Measurements from ENCODE around the gene ZNF385B. TPM values are rescaled to one million over a fixed set of nuclear protein-coding genes. Genes with fewer than 3 reads are reported as not detected.
A peak's percentile ranks its signal among the peaks of the same experiment; 100 is the strongest.

Gene ZNF385B
- polyA plus RNA-seq, 3 donors = 10.1 to 13.9 (median 12.1) TPM

DNA sequence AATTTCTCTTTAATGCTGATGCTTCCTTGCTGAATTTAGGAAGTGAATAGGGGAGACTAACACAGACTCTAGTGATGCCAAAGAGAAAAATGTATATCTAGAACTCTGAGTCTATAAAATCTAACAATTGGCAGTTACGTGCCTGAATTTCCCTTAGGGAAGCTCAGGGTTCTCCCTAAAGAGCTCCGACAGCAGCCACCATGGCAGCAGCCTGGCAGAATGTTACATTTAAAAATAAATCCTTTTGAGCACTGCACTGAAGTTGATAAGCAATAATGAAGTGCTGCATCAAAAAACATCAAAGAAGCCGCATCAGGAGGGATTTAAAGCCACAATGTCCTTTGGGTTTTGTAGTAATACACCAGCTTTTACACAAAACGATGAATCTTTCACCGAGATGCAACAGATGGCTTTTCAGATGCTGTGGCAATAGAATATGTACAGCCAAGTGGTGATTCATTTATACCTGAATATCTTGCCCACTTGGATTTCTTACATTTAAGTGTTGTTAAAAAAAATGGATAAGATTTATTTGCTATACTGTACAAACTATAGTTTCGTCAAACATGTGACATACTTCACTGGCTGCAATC is 305.6 kb downstream of the ZNF385B start:
- DNase-seq = no peak

DNA sequence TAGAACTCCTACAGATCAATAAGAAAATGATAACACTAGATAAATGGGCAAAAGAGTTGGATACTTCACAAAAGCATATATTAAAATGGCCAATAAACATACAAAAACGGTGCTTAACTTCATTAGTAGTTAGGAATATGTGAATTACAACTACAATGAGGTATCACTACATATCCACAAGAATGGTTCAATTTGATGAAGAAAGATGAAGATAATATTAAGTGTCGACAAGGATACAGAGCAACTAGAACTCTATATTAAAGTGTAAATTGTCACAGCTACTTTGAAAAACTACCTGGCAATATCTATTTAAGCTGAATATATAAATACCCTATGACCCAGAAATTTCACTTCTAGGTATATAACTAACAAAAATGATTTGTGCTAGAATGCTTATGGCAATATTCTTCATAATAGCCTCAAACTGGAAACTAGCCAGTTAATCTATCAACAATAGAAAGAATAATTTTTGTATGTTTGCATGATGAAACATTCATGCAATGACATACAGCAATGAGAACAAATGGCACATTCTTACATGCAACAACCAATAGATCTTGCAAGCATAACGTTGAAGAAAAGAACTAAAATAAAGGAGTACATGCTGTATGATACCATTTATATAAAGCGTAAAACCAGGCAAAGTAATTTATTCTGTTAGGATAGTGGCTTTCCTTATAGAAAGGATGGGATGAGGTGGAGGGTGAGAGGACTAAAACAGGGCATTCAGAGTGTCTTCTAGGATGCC is 306.6 kb downstream of the ZNF385B start:
- no peak for DNase-seq

DNA sequence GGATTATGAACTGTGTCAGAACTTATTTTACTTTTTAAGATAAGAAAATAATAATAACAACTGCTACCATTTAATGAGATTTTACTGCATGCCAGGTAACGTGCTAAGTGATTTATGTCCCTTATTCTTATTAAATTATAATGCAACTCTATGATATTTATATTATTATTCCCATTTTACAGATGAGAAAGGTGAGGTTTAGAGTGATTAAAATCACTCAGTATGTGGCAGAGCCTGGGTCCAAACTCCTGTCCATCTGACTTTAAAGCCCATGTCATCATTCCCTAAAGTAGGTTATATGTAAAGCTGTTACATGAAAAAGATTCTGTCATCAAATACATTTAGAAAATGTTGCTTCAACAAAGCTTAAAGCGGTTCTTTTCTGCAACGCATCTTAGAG is 308.0 kb downstream of the ZNF385B start:
- DNase-seq = no peak

DNA sequence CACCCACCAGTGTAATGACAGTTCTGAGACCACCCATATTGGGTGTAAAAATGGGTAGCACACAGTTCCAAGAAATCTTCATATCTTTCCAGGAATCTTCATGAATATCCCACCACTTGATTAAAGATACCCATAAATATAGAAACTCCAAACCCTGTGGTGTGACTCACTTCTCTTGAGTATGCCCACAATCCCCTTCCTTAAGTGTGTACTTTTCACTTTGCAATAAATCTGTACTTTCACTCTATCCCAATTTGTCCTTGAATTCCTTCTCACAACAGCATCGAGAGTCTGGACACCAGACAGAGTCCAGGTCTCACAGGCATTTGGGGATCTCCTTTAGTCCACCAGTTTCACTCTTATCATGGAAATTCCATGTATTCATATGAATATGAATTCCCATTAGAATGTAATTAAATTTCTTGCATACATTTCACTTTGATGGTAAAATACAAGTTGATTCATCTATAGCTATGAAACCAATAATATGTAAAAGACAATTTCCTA is 309.8 kb downstream of the ZNF385B start:
- no peak for DNase-seq

DNA sequence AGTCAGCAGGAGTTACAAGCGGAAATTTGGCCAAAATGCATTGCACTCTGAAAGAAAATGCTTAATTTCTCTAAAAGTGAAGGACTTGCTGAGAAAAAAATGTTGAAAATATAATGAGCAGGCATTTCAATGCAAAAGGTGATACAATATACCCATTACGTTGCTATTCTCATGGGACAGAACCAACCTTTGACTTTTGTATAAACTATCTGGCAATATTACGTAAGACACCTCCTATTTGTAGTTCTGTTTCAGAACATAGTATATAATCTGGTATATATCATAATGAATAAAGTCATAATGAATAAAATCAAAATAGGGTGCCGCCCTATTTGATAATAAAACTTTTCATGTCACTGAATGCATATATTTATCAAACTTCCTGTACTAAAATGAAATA is 310.6 kb downstream of the ZNF385B start:
- DNase-seq = no peak

DNA sequence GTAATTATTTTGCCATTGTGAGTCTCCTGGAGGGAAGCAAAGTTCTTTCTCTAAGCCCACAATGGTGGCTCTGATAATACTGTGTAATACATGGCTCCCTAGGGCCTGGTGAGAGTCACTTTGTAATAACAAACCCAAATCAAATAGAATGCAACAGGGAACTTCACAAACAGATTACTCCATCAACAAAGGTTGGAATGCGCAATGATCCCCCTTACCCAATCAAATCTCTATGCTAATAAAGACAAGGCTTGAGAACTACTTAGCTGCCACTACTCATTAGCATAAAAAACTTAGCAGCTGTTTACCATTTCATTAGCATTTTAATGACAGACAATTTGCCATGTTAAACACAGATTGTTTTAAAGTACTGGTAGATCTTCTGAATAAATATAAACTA is 311.2 kb downstream of the ZNF385B start:
- DNase-seq = no peak

DNA sequence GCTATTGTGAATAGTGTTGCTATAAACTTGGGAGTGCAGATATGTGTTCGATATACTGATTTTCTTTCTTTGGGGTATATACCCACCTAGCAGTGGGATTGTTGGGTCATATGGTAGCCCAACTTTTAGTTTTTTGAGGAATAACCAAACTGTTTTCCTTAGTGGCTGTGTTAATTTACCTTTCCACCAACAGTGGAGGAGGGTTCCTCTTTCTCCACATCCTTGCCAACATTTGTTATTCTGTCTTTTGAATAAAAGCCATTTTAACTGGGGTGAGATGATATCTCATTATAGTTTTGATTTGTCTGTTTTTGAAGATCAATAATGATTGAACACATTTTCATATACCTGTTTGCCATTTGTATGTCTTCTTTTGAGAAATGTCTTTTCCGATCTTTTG is 314.8 kb downstream of the ZNF385B start:
- DNase-seq = no peak

DNA sequence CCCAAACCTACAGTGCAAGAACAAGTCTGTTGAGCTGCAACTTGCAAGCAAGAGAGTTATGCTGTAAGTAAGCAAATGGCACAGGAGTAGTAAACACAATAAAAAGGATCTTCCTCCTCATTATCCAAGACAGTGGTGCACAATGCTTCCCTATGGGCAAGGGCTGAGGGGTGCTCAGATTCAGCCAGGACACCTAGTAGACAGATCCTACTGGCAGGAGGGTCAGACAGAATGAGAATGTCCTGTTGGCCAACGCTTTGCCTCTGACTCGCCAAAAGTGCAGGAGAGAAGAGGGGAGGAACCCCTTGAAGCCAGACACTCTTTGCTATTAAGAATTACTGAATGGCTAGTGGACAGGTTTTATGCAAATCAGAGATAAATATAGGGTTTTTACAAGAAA is 316.4 kb downstream of the ZNF385B start:
- no peak for DNase-seq

DNA sequence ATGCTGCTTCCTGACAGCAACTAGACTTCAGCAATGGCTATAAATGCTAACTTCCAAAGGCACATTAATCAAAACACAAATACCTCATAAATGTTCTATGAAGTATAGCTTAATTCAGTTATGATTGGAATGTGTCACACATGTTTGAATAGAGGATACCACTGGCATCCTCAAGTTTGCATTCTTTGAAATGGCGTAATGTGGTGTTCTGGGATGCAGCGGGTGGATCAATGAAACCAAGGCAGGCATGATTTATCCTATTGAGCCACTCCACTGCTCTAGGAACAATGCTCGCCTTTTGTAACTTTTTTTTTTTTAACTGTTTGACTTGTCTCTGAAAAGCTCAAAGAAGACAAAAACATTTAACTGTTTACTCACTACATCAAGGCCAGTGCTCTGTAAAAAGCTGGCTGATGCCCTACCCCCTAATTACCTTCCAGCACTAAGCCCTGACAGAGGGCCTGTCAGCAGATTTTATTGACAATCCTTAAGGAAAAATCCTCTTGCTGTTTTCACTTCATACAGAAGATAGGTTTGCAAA is 318.0 kb downstream of the ZNF385B start:
- no peak for DNase-seq

DNA sequence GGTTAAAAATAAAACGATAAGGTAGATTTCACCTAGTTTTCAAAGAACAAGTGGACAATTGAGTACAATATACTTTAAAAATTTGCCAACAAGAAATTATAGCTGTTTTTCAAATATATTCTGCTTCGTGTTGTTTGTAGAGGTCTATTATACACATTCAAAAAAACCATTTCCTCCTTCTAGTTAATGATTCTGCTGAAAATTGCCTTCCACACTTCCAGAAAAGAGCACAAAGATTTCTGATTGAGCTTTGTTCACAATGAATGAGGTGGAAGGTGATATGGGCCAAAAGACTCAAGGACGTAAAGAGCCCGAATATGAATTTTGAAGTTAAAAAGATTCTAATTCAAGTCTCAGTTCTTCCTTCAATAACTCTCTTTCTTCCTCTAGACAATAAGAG is 319.8 kb downstream of the ZNF385B start:
- DNase-seq = no peak

DNA sequence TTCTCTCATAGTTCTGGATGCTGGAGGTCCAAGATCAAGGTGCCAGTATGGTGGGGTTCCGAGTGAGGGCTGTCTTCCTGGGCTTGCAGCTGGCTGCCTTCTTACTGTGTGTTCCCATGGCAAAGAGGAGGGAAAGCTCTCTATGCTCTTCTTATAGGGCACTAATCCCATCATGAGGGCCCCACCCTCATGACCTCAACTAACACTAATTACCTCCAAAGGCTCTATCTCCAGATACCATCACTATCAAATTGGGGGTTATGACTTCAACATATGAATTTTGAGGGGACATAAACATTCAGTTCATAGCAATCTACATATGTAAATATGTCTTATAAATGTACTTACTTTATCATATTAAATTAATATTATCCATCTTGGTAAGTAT is 322.3 kb downstream of the ZNF385B start:
- no peak for DNase-seq

DNA sequence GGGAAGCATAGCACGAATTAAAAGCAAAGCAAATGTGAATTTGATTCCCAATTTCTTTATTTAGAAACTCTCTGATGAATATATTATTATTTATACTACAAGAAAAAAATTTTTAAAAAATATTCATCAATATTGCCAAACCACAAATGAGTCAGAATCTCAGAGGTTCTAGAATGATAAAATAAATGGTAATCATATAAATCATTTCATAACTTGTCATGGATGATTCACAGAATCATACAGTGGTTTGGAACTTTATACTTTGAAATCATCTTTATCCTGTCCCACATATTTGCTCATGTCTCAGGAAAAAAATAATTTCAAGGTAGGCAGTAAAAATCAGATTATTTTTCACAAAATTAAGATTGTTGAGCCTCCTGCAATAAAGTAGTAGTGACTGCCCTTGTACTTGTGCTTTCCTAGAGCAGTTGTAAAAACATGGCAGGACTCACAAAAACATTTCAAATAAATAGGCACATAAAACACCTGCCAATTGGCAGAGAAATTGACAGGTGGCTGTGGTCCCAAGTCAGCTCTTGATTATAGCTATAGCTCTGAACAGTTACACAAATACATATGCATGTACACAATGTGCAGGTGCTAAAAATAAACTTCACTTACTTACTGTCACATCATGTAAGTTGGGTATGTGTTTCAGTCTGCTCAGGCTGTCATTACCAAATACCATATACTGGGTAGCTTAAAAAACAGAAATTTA is 322.8 kb downstream of the ZNF385B start:
- DNase-seq = no peak

DNA sequence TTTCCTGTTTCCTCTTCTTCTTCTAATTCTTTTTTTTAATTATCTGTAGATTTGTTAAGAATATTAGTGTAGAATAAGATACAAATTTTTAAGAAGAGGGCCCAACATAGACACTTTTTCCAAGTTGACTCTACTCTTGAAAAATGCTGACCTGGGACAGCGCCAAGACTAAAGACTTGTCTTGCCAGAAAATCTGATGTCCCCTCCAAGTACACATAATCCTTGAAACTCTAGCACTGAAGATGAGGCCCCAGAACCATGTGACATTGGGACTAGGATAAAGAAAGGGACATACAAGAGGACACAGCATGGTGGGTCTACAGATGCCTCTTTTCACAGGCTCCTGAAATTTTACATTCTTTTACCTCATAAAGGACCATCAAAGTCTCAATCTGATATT is 325.2 kb downstream of the ZNF385B start:
- no peak for DNase-seq

DNA sequence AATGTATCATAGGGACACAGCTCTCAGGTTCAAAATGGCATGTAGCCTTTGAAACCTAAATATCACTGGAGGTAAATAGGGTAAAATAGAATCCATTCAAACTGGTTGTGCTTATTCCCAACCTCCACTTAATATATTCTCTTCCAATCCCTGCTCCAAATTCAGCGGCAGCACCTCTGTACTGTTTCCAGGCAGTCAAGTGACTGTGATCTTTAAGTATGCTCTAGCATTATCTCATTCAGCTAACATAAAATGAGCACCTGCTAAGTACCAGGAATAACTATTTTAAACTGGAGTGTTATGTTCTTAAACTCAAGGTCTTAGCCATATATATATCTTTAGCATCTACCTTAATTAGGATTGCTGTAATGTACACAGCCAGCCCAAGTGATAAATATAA is 327.5 kb downstream of the ZNF385B start:
- no peak for DNase-seq

DNA sequence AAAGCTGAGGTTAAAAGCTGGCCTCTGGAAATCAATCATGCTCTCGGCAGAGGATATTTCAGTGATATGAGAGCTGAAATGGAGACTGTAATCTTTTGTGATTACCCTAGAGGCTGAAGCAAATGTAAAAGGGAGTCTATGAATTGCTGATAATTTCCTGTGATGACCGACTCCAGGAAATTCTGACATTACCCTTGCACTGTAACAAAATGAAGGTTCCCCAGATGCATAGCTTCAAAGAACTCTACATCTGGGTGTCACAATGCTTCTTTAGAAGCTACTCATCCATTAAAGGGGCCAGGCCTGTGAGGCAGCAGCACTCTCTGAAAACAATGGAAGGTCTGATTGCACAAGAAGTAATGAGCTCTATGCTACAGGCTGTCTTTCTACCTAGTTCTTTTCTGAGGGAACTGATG is 328.5 kb downstream of the ZNF385B start:
- no peak for DNase-seq

DNA sequence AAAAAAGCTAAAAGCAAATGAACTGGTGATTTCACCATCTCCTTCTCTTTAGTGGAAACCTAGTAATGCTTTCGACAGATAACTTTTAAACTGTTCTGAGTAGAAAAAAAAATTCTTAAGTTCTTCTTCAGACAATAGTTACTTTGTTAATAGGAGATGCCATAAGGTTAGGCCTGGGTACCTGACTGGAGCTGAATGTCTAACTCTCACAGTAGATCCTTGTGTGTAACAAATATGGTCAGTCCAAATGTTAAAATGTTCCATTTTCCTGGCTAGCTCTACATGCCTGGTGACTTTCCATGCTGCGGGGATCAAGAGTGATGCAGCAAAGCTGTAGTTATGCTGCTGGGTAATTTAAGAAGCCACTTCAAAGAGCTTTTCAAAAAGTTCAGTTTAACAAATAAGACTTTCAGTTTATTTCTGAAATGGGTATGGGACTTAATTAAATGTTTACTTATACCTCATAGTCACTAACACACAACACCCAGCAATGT is 332.8 kb downstream of the ZNF385B start:
- DNase-seq = no peak

DNA sequence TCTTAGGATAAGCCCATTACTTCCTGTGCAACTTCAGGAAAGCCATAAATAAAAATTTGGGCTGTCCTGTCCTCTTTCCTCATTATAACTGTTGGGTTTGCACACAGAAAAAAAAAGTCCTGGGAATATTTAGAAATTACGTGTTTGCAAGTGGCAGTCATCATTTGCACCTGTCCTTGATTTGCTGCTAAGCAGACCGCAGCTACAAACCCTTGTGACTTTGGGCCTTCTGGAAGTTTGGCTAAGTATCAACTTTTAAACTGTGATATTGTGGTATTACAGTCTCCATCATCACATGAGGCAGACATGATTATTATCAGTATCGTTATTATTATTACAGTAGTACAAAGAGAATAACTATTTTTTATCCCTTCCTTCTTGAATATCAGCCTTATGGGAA is 336.1 kb downstream of the ZNF385B start:
- DNase-seq = no peak

DNA sequence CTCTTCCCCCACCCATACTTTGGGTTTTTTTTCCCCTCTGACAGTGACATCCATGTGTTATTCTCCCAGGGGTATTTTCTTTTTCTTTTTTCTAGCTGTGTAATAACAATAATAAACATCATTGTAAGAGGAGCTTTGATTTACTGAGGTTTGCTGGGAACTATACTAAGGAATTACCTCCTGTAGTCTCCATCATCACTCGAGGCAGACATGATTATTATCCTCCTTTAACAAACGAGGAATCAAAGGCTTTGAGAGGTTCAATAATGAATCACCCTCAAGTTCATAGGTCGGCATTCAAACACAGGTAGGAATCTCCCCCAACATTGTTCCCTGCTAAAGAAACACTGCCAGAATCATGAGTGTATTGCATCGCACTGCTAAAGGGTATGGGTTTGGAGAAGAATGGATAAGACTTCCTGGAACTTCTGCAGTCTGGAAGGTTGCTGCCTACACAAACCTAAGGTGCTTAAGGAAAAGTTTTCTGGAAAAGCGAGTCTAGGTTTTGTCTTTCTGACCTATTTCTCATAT is 336.5 kb downstream of the ZNF385B start:
- no peak for DNase-seq

DNA sequence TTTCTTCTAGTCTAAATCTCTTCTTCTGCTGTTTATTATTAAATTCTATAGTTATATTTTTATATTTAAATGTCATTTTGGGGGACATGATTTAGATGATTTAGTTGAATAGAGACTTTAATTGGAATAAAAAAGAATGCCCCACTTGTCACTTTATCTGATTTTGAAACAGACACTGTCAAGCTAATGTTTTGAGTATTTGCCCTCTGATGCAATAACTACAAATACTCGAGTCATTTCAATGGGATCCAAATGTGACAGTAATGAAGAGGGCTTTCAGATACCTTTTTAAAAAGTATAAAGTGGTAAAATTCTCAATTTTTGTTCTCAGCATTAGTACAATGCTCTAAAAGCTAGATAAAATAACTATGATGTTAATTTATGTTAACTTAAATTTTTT is 339.5 kb downstream of the ZNF385B start:
- DNase-seq = no peak

DNA sequence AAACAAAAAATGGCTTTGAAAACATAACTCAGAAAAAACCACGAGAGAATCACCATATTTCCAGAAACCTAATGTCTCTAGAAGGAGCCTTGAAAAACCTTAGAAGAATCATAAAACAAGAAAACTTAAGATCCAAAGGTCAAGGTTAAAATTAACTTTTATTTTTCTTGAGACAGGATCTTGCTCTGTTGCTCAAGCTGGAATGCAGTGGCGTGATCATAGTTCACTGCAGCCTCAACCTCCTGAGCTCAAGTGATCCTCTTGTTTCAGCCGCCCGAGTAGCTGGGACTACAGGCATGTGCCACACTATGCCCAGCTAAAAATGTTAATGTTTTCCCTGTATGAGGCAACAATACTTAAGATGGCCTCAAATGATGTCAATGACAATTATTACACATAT is 342.6 kb downstream of the ZNF385B start:
- DNase-seq = peak; percentile 27

DNA sequence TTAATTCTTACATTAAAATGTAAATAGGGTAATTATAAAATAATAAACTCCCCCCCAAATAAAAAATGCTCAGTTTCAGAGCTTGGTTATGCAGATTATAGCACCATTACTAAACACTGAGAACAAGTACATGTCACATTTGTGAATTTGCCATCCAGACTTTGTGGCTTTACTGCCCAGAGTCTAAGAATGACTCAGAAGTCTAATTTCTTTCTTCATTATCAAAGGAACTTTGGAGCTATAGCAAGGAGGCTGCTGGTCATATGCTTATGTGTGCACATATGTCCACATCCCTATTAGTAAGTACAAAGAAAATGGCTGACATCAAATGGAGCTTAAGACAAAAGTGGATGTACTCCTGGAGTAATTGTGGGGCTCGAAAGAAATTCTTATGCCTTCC is 348.2 kb downstream of the ZNF385B start:
- no peak for DNase-seq

DNA sequence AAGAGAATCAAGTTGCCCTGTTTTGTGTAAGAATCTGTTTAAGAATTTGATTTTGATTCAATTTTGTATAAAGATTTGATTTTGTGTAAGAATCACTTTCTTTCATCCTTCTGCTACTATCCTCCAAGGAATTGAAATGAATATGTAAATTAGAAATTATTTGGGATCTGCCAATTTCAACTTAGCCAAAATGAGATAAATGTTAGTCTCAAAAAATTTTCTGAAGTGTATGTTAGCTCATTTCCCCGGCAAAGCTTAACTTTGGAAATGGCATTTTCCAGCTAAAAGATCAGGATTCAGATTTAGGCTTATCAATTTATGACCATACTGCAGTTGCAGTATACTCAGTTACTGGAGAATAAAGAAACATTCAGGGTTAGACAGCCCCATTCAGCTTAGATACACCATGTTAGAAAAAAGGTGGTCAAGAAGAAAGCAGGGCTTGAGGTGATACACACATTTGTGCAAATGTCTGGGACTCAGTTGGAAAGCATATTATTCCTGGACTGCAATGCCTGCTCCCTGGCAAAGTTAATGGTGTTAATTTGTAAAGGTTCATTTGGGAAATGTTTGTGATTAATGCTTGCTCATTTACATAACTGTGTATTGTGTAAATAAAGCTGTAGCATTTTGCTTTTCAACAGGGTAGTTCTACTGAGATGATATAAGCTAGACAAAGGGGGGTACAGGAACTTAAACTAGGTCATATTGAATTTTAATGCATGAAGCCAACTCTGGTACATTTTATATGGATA is 349.0 kb downstream of the ZNF385B start:
- DNase-seq = no peak

All from renal pelvis (tissue), 4 donors.